ENCODE data around the gene THTPA. TPM values are rescaled to one million over a fixed set of nuclear protein-coding genes. Genes with fewer than 3 reads are reported as not detected.

THTPA gene
- total and polyA plus RNA-seq, 2 of the 13 experiments (the other 11 are each of a cell fraction or from before 2014, with no cell fraction given): 7.4 to 8.7 TPM

GRCh38 chr14:23551266-23552028 is 4.6 kb upstream of the THTPA start, which contains the start of gene ZFHX2 (continued):
- TF ChIP-seq FIP1L1 (IDR thresholded peaks at IDR 0.05; ENCODE audit: borderline replicate concordance, insufficient read depth, low read depth, low read length) (peak; percentile 60; the same call in 1 of the 2 replicates), ZNF883 (CRISPR knock-in tag; IDR thresholded peaks at IDR 0.05; ENCODE audit: not compliant biosample characterization) (peak; percentile 42), ZFP91 (CRISPR knock-in tag; IDR thresholded peaks at IDR 0.05; ENCODE audit: borderline replicate concordance) (peak; percentile 92; the same call in 1 of the 2 replicates), HOXD1 (CRISPR knock-in tag; IDR thresholded peaks at IDR 0.05) (no peak), SNAPC2 (CRISPR knock-in tag; IDR thresholded peaks at IDR 0.05) (no peak), ZNF776 (CRISPR knock-in tag; IDR thresholded peaks at IDR 0.05) (peak; percentile 75; the same call in 1 of the 2 replicates), ZKSCAN5 (CRISPR knock-in tag; IDR thresholded peaks at IDR 0.05) (no peak; the same call in none of the 2 replicates), ATAD3A (CRISPR knock-in tag; IDR thresholded peaks at IDR 0.05) (peak; percentile 61; the same call in 1 of the 2 replicates), HDAC6 (IDR thresholded peaks at IDR 0.05; ENCODE audit: low read depth, low read length) (no peak), HNRNPH1 (optimal IDR thresholded peaks at IDR 0.05; ENCODE audit: low read depth, low read length) (no peak), ZNF816 (CRISPR knock-in tag; IDR thresholded peaks at IDR 0.05; ENCODE audit: borderline replicate concordance) (peak; percentile 94), PHB2 (IDR thresholded peaks at IDR 0.05; ENCODE audit: partially characterized antibody) (no peak), PRDM4 (CRISPR knock-in tag; IDR thresholded peaks at IDR 0.05; ENCODE audit: borderline replicate concordance) (0 out of 2 replicates have a peak, but pooled peaks have one; percentile 52), ZNF569 (CRISPR knock-in tag; IDR thresholded peaks at IDR 0.05; ENCODE audit: borderline replicate concordance) (no peak), CHD2 (IDR thresholded peaks at IDR 0.05; ENCODE audit: low read depth, low read length) (peak; percentile 92), ZFP41 (CRISPR knock-in tag; IDR thresholded peaks at IDR 0.05; ENCODE audit: borderline replicate concordance) (peak; percentile 58; the same call in 1 of the 2 replicates), ZNF326 (CRISPR knock-in tag; IDR thresholded peaks at IDR 0.05; ENCODE audit: borderline replicate concordance) (0 out of 2 replicates have a peak, but pooled peaks have one; percentile 76), ZNF563 (CRISPR knock-in tag; IDR thresholded peaks at IDR 0.05) (peak; percentile 87), BORCS8-MEF2B (CRISPR knock-in tag; IDR thresholded peaks at IDR 0.05) (no peak; the same call in none of the 2 replicates), CAMTA2 (CRISPR knock-in tag; IDR thresholded peaks at IDR 0.05; ENCODE audit: borderline replicate concordance) (0 out of 2 replicates have a peak, but pooled peaks have one; percentile 77)
- TF ChIP-seq, protein P1, sequence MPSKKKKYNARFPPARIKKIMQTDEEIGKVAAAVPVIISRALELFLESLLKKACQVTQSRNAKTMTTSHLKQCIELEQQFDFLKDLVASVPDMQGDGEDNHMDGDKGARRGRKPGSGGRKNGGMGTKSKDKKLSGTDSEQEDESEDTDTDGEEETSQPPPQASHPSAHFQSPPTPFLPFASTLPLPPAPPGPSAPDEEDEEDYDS (CRISPR knock-in tag; IDR thresholded peaks at IDR 0.05): 0 out of 2 replicates have a peak, but pooled peaks have one; percentile 66
- TF ChIP-seq, protein P2, sequence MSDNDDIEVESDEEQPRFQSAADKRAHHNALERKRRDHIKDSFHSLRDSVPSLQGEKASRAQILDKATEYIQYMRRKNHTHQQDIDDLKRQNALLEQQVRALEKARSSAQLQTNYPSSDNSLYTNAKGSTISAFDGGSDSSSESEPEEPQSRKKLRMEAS (IDR thresholded peaks at IDR 0.05): no peak

Data from HepG2 (cell line).